SKM-1 treated with dmso at 0.1 percent for 144 hours (cell line): ENCODE results near the gene SGSH.
"Not testable (repeated sequence)": the region's sequence is repeated elsewhere in the genome, so short reads cannot be mapped to it uniquely, and the experiment has no call there.

Experiments
- DNase-seq: peaks from one replicate; lab custom pipeline; 2025; ENCODE audit not compliant: unreplicated experiment; lab: John Stamatoyannopoulos, UW

SGSH gene

DNA sequence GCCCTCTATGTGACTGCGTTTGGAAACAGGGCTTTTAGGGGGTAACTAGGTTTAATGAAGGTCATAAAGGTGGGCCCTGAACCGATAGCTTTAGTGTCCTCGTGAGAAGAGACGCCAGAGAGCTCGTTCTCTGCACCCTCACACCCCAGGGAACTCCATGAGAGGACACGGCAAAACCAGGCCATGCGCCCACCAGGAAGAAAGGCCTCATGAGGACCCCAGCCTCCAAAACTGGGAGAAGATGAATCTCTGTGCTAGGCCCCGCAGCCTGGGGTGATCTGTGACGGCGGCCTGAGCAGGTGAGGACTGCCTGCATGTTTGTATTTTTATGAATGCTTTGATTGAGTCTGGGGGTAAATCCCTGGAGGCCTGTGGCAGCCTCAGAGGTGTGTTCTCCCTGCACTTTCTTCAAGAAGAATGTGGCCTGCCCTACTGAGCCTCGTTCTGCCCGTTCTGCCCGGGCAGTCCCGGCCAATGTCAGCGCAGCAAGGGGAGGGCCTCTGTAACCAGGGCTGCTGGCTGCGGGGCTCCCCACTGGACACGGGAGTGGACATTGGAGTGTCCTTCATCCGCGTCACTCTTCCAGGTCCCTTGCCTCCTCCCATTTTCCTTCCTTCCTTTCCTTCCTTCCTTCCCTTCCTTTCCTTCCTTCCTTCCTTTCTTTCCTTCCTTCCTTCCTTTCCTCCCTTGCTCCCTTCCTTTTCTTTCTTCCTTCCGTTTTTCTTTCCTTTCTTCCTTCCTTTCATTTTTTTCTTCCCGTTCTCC lies 33.7 kb upstream of the SGSH start:
- DNase-seq: no peak

GRCh38 chr17:80252871-80253270 lies 32.7 kb upstream of the SGSH start:
- DNase-seq: no peak

DNA sequence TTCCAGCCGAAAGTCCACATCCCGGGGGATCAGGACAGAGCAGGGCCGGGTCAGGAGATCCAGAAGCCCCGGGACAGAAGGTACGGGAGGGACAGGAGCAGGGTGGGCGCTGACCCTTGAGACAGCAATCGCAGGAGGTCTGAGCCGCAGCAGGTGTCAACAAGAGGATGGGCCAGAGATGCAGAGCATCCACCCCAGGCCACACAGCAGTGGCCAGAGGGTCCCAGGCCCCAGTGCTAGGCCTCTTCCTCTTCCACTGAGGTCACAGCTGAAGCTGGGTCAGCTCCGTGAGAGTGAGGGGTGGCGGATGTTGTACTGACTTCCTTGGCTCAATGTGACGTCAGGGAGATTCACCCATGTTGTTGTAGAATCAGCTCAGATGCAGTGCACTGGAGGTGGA lies 31.8 kb upstream of the SGSH start:
- no peak for DNase-seq

GRCh38 chr17:80248894-80249710 lies 29.0 kb upstream of the SGSH start:
- DNase-seq: no peak

- no peak for DNase-seq
These were observed 28.1 kb upstream of the SGSH start for GRCh38 chr17:80248001-80248893.

DNA sequence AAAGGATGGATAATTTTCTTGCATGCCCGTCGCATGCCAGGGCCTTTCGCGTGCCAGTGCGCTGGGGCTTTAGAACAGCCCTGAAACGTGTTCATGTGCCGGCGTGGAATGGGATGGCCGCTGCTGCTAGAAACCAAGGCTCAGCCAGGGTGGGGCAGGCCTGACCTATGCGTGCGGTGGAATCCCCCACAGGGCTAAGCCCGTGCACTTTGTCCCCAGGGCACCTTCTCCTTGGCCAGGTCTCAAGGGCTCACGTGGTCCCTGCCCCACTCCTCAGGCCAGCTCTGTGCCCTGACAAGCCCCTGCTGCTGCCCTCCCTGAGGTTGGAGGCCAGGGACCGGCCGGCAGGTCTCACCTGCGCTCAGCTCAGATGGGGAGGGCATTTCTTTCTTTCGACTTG lies 27.4 kb upstream of the SGSH start:
- DNase-seq: no peak

- DNase-seq: no peak
These were observed 26.6 kb upstream of the SGSH start for GRCh38 chr17:80246726-80247125.

GRCh38 chr17:80246266-80246681 lies 26.1 kb upstream of the SGSH start:
- DNase-seq: no peak

DNA sequence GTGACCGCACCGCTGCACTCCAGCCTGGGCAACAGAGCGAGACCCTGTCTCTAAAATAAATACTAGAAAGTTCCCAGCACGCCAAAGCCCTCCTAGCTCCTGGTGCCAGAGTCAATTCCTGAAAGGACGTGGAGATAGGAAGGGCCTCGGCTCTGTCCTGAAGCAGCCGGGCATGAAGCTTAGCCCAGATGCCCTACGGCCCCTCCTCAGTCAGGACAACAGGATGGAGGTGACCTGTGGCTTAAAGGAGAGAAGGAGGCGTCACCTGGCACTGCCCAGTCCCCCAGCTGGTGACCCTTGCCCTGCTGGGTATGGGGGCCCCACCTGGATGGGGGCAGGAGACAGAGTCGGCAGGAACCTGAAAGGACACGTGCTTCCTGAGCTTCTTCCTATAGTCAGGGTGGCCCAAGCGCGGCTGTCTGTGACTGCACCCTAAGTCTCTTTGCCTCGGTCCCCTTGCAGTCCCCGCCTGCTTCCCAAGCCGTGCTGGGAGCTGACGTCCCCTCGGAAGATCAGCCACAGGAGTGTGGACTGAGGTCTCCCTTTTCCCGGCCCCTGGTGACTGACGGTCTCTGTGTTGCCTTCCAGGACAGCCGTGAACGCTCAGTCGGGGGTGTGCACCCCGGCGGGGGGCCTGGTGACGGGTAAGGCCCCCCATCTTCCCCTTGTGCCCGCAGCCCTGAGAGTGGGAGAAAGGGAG lies 25.6 kb upstream of the SGSH start:
- no peak for DNase-seq

DNA sequence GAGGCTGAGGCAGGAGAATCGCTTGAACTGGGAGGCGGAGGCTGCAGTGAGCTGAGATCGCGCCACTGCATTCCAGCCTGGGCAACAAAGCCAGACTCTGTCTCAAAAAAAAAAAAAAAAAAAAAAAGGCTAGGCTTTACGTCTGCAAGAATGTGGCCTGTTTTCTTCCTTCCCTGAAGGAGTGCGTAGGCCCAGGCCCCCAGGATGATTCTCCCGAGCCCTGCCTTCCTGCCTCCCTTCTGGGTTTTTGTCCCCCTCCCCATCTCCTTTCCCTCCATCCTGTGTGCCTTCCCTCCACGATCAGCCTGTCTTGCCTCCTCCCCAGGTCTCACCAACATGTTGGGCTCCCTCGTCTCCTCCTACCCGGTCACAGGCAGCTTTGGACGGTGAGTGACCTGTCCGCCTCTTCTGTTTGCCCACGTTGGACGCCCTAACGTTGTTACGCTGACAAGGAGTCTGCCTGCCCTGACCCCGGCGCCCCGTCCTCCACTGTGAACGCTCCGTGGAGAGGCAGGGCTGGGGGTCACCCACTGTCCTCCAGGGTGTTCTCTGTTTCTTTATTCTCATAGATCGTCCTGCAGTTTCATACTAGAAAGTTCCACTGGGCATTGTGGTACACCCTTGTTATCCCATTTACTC lies 24.9 kb upstream of the SGSH start:
- no peak for DNase-seq

- not testable (repeated sequence) for DNase-seq
These were observed 24.3 kb upstream of the SGSH start for GRCh38 chr17:80244448-80244847.

DNA sequence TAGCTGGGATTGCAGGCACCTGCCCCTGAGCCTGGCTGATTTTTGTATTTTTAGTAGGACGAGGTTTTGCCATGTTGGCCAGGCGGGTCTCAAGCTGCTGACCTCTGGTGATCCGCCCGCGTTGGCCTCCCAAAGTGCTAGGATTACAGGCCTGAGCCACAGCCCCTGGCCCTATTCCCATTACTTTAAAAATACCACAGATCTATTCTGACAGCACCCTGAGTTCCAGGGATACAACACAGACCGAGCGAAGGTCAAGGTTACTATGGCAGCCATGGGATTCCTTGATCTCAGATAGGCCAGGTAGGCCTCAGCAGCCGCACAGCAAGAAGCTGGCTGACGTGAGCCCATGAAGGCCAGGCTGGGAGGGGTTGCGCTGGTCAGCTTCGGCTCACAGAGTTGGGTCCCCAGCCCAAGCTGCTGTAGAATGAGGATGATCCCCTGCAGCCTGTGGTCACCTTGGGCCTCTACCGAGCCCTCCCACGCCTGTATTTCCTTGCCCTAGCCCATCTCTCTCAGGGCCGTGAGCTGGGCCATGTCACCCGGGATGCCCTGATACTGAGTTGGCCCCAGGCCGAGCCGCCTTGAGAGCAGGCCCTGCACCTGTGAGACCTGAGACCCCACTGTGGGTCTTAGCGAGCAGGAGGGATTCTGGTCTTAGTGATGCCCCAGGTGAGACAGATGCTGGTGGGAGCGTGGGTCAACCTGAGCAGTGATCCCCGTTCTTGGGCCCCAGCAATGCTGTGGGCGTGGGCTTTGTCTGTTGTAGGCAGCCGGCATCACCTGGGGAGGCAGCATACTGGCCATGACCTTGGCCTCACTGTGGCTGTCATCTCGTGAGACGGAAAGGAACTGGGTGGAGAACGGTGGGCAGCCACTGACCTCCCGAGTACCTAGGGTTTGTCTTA lies 23.6 kb upstream of the SGSH start:
- DNase-seq: no peak

- DNase-seq: no peak
These were observed 22.4 kb upstream of the SGSH start for GRCh38 chr17:80242505-80242904.

GRCh38 chr17:80237386-80237785 lies 17.3 kb upstream of the SGSH start:
- DNase-seq: no peak

DNA sequence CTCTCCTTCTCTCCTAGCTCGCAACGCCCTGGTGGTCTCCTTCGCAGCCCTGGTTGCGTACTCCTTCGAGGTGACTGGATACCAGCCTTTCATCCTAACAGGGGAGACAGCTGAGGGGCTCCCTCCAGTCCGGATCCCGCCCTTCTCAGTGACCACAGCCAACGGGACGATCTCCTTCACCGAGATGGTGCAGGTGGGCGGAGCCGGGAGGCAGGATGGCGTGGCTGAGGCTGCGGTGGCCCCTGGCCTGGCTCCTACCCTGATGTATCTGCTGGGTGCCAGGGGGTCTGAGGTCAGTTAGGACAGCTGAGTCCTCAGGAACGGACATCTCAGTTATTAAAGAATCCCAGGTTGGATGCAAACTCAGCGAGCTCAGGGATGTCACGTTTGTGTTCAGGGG lies 16.8 kb upstream of the SGSH start:
- DNase-seq: no peak

- no peak for DNase-seq
These were observed 13.1 kb upstream of the SGSH start for GRCh38 chr17:80233202-80233601.

GRCh38 chr17:80232438-80232837 lies 12.3 kb upstream of the SGSH start:
- no peak for DNase-seq

DNA sequence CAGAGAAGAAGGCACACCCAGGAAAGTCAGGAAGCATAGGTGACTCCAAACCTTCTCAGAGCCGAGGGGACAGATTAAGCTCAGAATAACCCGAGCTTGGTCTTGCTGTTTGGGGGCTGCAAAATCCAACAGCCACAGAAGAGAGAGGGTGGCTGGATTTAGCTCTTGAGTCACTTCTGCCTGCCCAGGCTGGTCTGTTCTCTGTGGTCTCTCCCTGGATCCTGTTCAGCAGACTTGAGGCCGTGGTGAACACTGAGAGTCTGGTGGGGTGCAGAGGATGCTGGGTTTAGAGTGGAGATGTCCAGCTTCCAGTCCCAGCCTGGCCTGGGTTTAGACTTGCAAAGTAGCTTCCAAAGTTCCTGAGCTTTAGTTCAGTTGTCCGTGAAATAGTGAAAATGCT lies 8.9 kb upstream of the SGSH start:
- DNase-seq: no peak

GRCh38 chr17:80228477-80228876 lies 8.3 kb upstream of the SGSH start:
- DNase-seq: no peak
